DLD1 (cell line): ENCODE measurements around the gene ASIP.
"Not testable (repeated sequence)": the region's sequence is repeated elsewhere in the genome, so short reads cannot be mapped to it uniquely, and the experiment has no call there.

Source experiments
- in situ Hi-C: cut with HindIII; loops from 2 replicates; pipeline ENCODE4 v1.10.0; 2017; ENCODE audit warnings: low sequenced_read_pairs

The ASIP gene, protein sequence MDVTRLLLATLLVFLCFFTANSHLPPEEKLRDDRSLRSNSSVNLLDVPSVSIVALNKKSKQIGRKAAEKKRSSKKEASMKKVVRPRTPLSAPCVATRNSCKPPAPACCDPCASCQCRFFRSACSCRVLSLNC

DNA sequence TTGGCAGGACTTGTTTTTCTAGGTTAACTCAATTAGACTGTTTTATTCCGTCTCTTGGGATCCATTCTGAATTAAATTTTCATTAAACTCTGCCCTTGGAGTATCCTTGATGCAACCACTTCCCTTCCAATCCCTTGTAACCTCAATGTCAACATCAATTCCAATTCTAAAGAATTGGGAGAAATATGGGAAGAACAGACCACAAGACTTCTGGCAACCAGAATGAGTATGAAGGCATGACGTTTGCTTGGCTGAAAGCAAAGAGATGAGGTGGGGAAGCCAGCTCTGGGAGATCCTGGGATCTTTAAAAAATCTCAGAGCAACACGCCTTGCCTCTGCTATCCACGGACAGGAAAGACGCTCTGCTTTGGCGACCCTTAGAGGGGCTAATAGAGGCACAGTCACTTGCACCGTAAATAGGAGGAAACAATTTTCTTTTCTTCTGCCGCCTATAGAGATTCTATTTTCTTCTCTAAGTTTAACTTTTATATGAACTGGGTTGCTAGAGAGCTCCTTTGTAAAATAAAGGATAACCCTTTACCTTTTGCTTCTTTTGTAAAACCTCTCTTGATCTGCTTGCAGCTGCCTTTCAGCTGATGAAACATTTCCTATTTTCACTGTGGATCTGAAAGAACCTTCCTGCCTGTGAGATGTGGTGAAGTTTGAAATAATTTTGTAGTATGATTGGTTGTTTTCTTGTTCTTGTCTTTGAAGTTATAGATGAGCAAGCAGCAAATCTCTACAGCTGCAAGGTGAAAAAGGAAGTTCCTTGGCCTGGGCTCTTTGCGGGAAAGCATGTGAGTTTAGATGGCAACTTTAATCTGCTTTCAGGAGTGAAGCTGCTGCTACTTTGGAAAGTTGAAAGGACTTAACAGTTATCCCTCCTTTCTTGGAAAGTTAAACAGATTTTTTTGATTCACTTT is at the start of gene ASIP:
TSS of gene ASIP (plus strand) at position 731 of the 923 bp plus-strand sequence. CDS start 18,952 bp downstream, outside the sequence.
- in situ Hi-C loops, result no loop called here

DNA sequence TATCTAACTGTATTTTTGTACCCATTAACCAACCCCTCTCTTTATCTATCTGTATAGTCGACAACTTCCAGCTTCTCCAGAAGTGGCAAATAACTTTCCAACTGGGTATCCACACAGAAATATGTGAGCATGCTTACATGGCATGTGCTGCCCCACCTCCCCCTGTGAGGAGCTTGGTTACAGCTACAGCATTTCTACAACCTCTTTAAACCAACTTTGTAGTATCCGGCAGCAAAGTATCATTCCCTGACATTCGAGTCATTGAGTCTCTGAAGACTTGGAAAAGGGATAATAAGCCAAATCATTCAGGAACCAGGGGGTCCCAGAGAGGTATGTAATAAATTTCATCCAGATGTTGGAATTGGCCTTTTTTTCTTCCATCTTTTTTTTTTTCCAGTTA is 48.2 kb upstream of the ASIP start:
- in situ Hi-C loops, result no loop called here

GRCh38 chr20:34199183-34199582 is 42.0 kb upstream of the ASIP start:
- in situ Hi-C loops, result no loop called here

DNA sequence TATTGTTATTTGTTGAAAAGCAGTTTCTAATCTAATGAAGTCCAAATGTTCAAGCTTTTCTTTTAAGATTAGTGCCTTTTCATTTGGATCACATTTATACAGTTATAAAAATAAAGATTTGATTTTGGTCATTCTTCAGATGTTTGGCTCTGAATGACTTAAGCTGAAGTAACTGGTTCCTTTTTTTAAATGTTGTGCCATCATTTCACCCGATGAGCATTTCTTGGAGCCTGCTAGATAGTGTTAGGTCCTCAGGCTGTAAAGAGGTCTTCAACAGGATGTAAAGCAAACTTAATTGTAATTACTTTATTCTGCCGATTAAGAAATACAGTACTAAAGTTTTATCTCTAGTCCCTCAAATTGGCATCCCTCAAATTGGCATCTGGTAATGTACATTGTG is 41.2 kb upstream of the ASIP start:
- in situ Hi-C loops, result no loop called here

GRCh38 chr20:34201531-34201930 is 39.7 kb upstream of the ASIP start:
- in situ Hi-C loops, result no loop called here

GRCh38 chr20:34205172-34205880 is 35.9 kb upstream of the ASIP start:
- in situ Hi-C loops, result not testable (repeated sequence)

GRCh38 chr20:34209111-34209510 is 32.1 kb upstream of the ASIP start:
- in situ Hi-C loops, result no loop called here

DNA sequence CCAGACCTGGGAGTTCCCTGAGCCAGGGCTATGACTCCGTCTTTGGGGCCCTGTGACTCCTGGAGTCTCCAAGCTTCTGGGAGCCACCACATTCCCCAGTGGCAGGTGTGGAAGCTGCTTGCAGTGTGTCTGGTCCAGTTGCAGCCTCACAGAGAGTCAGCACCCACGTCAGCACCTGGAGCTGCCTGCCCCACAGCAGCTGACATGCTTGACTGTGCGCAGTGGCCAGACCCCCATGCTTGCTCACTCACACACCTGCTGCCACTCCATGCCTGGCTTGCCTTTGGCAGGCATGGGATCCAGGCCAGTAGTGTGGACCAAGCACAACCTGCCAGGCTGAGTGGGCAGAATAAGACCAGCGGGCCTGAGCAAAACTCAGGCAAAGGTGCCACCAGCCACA is 31.0 kb upstream of the ASIP start:
- in situ Hi-C loops, result no loop called here

GRCh38 chr20:34211591-34211990 is 29.6 kb upstream of the ASIP start:
- in situ Hi-C loops, result no loop called here

DNA sequence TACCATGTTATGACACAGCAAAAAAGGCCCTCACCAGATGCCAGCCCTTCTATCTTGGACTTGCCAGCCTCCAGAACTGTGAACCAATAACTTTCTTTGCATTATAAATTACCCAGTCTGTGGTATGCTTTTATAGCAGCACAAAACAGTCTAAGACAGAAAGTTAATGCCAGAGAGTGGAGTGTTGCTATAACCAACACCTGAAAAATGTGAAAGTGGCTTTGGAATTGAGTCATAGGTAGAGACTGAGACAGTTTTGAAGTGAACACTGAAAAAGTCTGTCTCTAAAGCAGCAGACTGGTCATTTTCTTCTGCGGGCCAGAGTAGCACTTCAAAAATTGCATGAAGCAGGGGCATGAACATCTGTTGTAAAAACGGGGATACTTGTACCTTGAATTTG is 28.0 kb upstream of the ASIP start:
- in situ Hi-C loops, result no loop called here

DNA sequence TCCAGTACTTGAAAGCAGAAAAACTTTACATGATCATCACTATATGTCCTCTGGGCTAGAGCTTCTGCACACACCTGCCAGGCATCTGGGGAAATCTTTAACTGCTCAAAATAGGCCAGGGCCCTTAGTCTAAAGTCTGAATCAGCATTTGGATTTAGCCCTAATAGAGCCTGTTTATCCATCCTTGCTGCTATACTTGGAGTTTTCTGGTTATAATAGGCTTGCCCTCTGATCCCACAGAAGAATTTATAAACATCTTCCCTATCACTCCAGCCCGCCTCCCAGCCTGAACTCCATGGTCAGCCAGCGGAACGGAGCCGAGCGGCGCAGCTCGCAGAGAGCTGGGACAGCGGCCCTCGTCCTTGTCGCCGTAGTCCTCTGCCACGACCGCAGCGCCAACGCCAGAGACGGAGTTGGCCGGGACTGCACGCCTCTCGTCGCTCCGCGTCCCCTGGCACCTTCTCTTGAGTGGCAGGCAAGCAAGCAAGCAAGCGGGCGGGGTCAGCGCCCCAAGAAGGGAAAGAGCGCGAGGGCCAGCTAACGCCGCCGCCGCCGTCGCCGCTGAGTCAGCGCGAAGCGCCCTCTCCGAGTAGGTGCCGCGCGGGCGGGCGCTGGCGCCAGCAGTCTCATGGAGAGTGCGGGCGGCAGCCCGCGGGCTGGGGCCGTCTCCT is 25.4 kb upstream of the ASIP start:
- in situ Hi-C loops, result no loop called here

- in situ Hi-C loops, result no loop called here
Measured at GRCh38 chr20:34216382-34216742, 24.9 kb upstream of the ASIP start.

DNA sequence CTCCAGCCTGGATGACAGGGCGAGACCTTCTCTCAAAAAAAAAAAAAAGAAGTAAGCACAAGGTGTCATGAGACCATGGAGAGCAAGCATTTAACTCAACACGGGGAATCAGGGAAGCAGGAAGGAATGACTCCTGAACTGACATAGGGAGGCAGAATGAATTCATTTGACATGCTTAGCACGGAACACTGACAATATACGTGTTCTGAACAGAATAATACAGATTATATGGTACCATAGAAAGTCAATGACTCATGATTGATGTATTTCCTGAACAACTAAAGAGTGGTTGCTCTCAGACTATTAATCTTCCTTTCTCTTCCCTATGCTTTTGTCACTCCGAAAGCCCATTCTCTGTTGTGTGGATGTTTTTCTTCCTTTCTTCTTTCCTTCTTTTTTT is 20.7 kb upstream of the ASIP start:
- in situ Hi-C loops, result no loop called here

GRCh38 chr20:34222208-34222607 is 19.0 kb upstream of the ASIP start:
- in situ Hi-C loops, result no loop called here

GRCh38 chr20:34224251-34224650 is 17.0 kb upstream of the ASIP start:
- in situ Hi-C loops, result not testable (repeated sequence)

GRCh38 chr20:34231634-34232033 is 9.6 kb upstream of the ASIP start:
- in situ Hi-C loops, result no loop called here

DNA sequence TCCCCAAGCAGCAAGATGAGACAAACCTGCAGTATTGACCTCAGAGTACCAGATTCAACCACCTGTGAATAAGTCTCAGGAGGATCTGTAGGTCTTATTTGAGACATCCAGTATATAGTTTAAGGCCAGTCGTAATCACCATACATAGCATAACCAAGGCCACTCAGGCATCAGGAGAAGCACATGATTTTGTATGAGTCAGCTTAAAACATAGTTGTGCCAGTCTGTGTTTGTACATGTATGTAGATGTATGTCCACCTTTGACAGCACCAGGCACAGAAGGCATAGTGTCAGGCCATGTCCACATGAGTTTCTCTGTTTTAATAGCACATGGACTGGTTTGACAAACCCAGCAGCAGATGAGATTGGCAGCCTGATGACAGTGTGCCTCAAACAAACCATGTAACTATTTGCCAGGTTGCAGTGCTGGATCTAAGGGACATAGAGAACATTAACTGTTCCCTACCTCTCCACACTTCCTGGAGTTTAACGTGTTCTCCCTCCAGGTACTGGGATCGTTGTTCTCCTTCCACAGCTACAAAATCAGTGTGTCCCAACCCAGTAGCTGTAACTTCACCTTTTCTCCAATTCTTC is 8.6 kb upstream of the ASIP start:
- in situ Hi-C loops, result no loop called here

GRCh38 chr20:34233687-34234086 is 7.5 kb upstream of the ASIP start:
- in situ Hi-C loops, result no loop called here

DNA sequence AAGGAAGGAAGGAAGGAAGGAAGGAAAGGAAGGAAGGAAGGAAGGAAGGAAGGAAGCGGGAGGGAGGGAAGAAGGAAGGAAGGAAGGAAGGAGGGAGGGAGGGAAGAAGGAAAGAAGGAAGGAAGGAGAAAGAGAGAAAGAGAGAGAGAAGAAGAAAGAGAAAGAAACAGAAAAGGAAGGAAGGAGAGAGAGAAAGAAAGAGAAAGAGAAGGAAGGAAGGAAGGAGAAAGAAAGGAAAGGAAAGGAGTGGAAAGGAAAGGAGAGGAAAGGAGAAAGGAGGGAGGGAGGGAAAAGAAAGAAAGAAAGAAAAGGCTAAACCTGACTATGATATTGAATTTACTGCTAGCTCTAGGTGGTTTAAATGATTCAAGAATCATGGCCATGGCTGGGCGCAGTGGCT is 5.3 kb upstream of the ASIP start:
- in situ Hi-C loops, result no loop called here

GRCh38 chr20:34237942-34238341 is 3.3 kb upstream of the ASIP start:
- in situ Hi-C loops, result no loop called here

DNA sequence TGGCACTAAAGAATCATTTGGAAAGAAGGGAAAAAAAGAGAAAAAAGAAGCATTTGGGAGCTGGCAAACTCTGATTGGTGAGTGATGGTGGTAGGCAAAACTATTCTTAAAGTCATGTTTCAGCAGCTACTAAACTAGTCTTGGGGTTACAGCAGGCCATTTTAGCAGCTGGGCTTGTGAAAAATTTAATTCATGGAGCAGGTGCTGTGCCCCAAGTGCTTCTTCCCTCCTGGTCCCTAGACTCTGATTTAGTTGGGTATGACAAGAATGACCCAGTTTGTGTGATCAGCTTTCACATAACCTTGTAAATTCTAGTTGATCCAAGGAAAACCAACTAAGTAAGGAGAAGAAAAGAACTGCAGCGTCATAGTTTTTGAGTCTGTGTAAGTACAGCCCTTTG is 1.1 kb upstream of the ASIP start:
- in situ Hi-C loops, result no loop called here
